Skin of body (tissue), 2 donors: ENCODE data around the gene POMZP3. TPM values are rescaled to one million over a fixed set of nuclear protein-coding genes. Genes with fewer than 3 reads are reported as not detected.
A peak's percentile ranks its signal among the peaks of the same experiment; 100 is the strongest.
"Not testable (repeated sequence)": the region's sequence is repeated elsewhere in the genome, so short reads cannot be mapped to it uniquely, and the experiment has no call there.

Source experiments
- DNase-seq: peaks from one replicate; lab custom pipeline; 2025; lab: John Stamatoyannopoulos, UW
- total RNA-seq: library from RNA; depleted of rRNA; stranded (reverse); fragments of >200 nt; gene quantifications from one replicate; pipeline ENCODE4 v1.2.3, GENCODE V29; 2014

The POMZP3 gene
- total RNA-seq: 3.7 TPM

DNA sequence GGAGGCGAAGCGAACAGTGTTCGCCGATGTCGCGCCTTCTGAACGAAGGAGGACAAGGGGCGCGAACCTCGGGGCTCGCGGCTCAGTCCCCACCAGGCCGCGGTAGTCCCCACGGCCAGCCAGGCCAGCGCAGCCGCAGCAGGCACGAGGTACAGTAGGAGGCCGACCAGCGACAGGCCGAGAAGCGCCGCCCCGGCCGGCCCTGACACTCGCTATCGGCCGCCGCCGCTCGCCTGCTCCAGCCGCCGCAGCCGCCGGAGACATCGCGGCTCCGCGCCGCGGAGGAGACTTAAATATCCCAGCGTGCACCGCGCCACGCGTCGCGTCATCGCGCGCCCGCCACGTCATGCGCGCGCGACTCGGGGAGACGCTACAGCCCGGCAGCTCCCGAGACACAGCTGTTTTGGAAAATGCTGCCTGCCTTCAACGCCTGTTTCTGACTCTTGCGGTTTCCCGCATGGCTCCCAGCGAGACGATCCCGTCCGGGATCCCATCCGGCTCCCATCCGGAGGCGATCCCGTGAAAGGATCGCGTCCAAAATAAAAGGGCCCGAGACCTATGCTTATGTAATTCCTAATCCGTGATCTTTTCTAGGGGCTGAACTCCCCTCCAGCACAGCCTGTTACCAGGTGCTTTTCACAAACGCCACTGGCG is at the start of gene POMZP3:
Gene POMZP3 (minus strand): TSS at position 291 of the 654 bp plus-strand sequence. CDS start 1,215 bp downstream, outside the sequence.
- not testable (repeated sequence) for DNase-seq

GRCh38 chr7:76675783-76676182 is 48.7 kb upstream of the POMZP3 start:
- DNase-seq: not testable (repeated sequence)

DNA sequence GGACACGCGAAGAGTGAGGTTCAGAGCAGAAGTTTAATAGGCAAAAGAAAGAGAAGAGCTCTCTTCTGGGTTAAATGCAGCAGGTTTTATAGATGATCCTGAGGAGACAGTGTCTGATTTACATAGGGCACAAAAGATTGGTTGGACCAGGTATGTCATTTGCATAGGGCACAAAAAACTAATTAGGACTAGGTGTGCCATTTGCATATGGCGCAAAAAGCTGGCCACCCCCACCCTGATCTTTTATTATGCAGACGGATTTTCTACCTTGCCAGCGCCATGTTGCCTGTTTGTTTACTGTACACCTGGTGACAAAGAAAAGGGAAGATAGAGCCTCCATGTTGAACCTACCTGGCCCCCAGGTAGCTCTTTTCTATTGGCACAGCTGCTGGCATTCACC is 46.3 kb upstream of the POMZP3 start:
- DNase-seq: not testable (repeated sequence)

GRCh38 chr7:76659212-76659611 is 32.1 kb upstream of the POMZP3 start:
- DNase-seq: not testable (repeated sequence)

GRCh38 chr7:76656425-76656824 is 29.3 kb upstream of the POMZP3 start:
- DNase-seq: not testable (repeated sequence)

DNA sequence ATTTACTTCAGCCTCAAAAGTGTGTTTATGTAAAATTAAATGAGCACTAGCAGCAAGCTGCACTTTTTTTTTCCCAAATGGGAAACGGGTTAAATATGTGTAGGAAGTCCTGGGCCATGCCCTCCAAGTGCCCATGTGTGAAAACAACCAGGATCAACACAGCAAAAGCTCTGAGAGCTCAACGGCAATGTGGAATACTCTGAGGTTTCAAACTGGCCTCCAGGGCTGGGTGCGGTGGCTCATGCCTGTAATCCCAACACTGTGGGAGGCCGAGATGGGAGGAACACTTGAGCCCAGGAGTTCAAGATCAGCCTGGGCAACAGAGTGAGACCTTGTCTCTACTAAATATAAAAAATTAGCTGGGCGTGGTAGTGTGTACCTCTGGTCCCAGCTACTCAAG is 15.5 kb upstream of the POMZP3 start:
- not testable (repeated sequence) for DNase-seq

- not testable (repeated sequence) for DNase-seq
Measured at GRCh38 chr7:76637061-76637691, 10.1 kb upstream of the POMZP3 start.

- not testable (repeated sequence) for DNase-seq
Measured at GRCh38 chr7:76626581-76626980, 498 bp downstream of the POMZP3 start.

- not testable (repeated sequence) for DNase-seq
Measured at GRCh38 chr7:76619439-76620190, 7.5 kb downstream of the POMZP3 start.

DNA sequence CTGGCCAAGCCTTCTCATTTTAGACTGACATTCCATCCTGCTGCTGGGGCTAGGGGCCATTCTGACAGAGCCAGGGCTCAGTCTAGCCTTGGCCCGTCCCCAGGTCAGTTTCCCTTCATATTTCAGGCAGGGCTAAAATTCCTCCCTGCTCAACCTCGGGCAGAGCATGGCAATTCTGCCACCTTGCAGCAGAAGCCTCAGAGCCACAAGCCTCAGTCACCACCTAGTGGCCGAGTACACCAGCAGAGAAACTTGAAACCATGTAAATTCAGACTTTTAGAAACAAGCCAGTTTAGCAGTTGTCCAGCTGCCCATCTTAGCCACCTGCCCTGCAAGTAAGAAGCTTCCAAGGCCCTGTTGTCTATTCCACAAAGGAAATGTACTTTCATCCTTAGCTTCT is 13.3 kb downstream of the POMZP3 start:
- not testable (repeated sequence) for DNase-seq

DNA sequence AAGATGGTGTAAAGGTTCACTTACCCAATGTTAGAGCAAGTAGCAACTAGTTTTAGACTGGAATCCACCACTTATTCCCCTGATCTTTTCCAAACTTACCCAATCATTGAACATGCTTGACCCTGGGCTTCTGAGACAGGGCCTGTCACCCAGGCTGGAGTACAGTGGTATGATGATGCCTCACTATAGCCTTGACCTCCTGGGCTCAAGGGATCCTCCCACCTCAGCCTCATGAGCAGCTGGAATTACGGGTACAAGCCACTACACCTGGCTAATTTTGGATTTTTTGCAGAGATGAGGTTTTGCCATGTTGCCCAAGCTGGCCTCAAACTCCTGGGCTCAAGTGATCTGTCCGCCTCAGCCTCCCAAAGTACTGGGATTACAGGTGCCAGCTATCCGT is 14.8 kb downstream of the POMZP3 start:
- not testable (repeated sequence) for DNase-seq

DNA sequence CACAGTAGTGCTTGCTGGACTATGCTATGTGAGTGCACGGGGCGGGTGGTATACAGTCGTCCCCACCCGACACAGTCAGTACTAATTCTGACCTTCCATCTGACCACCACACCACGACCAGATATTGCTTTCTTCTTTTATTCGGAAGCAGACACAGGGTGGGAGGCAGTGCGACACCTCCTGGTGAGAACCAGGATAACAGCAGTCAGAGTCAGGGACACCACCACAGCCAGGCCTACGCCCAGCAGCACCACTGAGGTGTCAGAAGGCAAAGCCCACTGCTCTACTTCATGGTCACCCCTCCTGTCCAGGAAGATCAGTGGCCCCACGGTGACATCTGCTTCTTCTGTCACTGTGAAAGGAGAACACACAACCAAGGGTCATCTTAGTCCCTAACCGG is 17.2 kb downstream of the POMZP3 start:
- DNase-seq: not testable (repeated sequence)

GRCh38 chr7:76608469-76608868 is 18.6 kb downstream of the POMZP3 start:
- not testable (repeated sequence) for DNase-seq

GRCh38 chr7:76606027-76606426 is 21.1 kb downstream of the POMZP3 start:
- peak; percentile 43 for DNase-seq

DNA sequence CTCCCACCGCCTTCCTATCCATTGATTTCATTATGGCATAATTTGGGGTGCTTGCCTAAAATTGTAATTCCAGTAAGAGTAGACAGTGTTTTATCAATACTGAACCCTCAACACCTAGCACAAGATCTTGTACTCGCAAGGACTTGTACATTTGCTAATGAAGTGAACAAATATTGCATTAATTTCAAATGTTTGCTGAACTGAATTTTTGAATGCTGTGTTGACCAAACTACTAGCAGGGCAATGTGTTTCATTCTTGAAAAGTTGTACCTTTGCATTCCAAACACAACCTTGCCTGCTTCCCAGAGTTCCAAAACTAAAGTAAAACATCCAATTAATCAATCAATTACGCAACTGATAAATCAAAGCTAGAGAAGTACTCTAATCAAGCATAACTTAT is 26.4 kb downstream of the POMZP3 start:
- not testable (repeated sequence) for DNase-seq

DNA sequence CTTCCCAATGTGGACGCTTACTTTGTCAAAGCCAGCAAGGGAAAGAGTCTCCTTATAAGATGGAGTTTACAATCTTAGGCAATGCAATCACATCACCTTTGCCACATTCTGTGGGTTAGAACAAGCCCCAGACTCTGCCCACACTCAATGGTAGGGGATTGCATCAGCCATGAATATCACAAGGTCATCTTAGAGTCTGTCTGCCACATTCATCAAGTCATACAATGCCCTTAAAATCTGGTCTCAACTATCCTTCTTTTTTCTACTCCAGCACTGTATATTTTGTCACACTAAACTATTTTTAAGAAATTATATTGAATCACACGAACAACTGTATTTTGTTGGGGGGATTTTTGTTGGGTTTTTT is 27.0 kb downstream of the POMZP3 start:
- DNase-seq: not testable (repeated sequence)

DNA sequence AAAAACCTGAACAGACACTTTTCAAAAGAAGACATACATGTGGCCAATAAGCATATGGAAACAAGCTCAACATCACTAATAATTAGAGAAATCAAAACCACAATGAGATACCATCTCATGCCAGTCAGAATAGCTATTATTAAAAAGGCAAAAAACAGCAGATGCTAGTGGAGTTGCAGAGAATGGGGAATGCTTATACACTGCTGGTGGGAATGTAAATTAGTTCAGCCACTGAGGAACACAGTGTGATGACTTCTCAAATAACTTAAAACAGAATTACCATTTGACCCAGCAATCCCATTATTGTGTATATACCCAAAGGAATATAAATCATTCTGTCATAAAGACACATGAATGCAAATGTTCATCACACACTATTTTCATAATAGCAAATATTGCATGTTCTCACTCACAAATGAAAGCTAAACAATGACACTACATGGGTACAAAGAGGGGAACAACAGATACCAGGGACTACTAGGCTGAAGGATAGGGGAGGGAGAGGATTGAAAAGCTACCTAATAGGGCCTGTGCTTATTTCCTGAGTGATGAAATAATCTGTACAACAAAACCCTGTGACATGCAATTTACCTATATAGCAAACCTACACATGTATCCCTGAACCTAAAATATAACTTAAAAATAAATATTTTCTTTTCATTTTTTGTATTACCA is 28.4 kb downstream of the POMZP3 start:
- not testable (repeated sequence) for DNase-seq

DNA sequence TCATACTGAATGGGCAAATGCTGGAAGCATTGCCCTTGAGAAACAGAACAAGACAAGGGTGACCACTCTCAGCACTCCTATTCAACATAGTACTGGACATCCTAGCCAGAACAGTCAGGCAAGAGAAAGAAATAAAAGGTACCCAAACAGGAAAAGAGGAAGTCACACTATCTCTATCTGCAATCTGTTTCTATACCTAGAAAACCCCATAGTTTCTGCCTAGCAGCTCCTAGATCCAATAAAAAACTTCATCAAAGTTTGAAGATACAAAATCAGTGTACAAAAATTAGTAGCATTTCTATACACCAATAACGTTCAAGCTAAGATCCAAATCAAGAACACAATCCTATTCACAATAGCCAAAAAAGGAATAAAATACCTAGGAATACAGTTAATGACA is 29.8 kb downstream of the POMZP3 start:
- DNase-seq: not testable (repeated sequence)

DNA sequence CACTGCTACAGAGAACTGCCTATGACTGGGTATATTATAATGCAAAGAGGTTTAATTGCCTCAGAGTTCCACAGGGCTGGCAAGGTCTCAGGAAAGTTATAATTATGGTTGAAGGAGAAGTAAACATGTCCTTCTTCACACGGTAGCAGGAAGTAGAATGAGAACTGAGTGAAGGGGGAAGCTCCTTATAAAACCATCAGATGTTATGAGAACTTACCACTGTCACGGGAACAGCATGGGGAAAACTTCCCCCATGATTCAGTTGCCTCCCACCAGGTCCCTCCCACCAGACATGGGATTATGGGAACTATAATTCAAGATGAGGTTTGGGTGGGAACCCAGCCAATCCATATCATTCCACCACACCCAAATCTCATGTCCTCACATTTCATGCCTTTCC is 34.4 kb downstream of the POMZP3 start:
- not testable (repeated sequence) for DNase-seq

DNA sequence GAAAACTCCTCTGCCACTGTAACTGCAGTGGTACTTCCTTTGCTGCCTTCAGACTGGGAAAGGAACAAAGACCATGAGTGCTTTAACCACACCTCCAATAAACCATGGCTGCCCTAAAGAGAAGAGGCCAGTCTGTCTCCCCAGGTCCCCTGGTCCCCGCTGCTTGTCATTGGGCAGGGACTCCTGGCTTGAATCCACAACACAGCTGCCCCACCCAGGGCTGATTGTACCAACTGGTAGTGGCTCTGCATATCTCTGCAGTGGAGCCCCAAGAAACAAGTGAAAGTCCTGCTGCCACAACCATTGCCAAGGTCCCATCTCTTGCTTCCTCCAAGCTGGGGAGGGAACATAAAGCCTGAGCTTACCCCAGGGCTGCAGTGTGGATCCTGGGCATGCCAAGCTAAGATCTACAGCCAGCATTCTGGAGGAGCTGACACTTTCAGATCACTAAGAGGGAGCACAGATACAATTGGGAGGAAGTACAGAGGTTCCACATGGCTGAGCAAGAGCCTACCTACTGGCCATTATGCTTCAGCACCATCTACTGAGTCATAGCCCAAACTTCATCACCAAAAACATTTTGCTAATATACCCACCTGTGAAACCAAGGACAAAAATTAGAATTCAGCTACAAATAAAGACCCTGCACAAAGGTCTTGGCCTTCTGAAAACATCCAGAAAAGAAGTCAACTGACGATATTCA is 35.3 kb downstream of the POMZP3 start:
- DNase-seq: not testable (repeated sequence)

DNA sequence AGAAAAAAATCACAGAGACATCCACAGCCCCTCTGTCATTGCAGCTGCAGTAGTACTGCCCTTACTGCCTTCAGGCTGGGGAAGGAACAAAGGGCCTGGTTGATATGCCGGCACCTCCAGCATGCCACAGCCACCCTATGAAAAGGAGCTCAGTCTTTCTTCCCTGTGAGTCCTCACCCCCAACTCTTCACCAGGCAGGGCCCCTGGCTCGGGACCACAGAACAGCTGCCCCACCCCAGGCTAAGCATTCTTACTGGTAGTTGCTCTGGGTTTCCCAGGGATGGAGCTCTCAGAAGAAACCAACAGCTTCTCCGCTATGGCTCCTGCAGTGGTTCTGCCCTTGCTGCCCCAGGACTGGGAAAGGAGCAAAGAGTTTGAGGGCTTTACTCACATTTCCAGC is 36.0 kb downstream of the POMZP3 start:
- DNase-seq: not testable (repeated sequence)
